ENCODE measurements around the gene RAD9A.

DNA sequence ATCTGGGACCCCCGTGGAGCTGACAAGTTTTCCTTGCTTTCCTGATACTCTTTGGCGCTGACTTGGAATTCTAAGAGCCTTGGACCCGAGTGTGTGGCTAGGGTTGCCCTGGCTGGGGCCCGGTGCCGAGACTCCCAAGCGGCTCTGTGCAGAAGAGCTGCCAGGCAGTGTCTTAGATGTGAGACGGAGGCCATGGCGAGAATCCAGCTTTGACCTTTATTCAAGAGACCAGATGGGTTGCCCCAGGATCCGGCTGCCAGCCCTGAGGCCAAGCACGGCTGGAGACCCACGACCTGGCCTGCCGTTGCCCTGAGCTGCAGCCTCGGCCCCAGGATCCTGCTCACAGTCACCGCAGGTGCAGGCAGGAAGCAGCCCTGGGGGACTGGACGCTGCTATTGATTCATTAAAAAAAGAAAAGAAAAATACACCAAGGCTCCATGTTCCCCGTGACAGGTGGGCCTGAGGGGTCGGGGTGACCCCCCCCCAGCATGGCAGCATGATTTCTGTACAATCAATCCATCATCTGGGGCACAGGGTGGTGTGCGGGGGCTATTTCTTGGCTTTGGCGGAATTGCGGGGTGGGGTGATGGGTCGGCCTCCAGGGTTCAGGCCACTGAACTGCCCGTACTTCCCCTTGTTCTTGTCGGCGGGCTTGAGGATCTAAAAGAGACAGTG lies 6.3 kb downstream of the RAD9A start:
- TF ChIP-seq MAFK (IDR thresholded peaks at IDR 0.05; ENCODE audit: low read depth, low read length) (no peak), RAD21 (IDR thresholded peaks at IDR 0.05; ENCODE audit: low read length) (no peak), MAZ (IDR thresholded peaks at IDR 0.05; ENCODE audit: borderline replicate concordance, low read depth, low read length) (no peak), RCOR1 (IDR thresholded peaks at IDR 0.05; ENCODE audit: insufficient replicate concordance, low read length) (no peak), BHLHE40 (IDR thresholded peaks at IDR 0.05; ENCODE audit: low read depth, low read length) (no peak), POLR2A (IDR thresholded peaks at IDR 0.05; ENCODE audit: low read depth, low read length) (no peak)
- TF ChIP-seq, protein P1, sequence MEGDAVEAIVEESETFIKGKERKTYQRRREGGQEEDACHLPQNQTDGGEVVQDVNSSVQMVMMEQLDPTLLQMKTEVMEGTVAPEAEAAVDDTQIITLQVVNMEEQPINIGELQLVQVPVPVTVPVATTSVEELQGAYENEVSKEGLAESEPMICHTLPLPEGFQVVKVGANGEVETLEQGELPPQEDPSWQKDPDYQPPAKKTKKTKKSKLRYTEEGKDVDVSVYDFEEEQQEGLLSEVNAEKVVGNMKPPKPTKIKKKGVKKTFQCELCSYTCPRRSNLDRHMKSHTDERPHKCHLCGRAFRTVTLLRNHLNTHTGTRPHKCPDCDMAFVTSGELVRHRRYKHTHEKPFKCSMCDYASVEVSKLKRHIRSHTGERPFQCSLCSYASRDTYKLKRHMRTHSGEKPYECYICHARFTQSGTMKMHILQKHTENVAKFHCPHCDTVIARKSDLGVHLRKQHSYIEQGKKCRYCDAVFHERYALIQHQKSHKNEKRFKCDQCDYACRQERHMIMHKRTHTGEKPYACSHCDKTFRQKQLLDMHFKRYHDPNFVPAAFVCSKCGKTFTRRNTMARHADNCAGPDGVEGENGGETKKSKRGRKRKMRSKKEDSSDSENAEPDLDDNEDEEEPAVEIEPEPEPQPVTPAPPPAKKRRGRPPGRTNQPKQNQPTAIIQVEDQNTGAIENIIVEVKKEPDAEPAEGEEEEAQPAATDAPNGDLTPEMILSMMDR (conservative IDR thresholded peaks at IDR 0.05; ENCODE audit: low read depth, low read length): no peak
